Right lung (tissue), 5 donors: ENCODE measurements around the gene MAPK6. TPM values are rescaled to one million over a fixed set of nuclear protein-coding genes. Genes with fewer than 3 reads are reported as not detected.
"Not testable (repeated sequence)": the region's sequence is repeated elsewhere in the genome, so short reads cannot be mapped to it uniquely, and the experiment has no call there.

ENCODE experiments used
- DNase-seq, 2 donors: peaks; one replicate each; pipeline ENCODE4 v3.0.0-alpha.2; 2013
- polyA plus RNA-seq, 5 donors: library from polyadenylated mRNA; unstranded; fragments of 120-200 nt; gene quantifications; one replicate each; pipeline versions ENCODE4 v1.2.1 to v1.2.3, GENCODE V29; 2013; ENCODE audit warnings: inconsistent platforms in 1 of 5, low replicate concordance in 1 of 5; ENCODE audit not compliant: insufficient read length in 5 of 5, insufficient read depth in 1 of 5

The MAPK6 gene
- polyA plus RNA-seq, 5 donors: 20.1 to 37.0 (median 28.3) TPM

- DNase-seq: peak; percentile 21 to 57
These were observed 60.1 kb downstream of the MAPK6 start for GRCh38 chr15:52078876-52079700.

- DNase-seq: no peak
These were observed 61.0 kb downstream of the MAPK6 start for GRCh38 chr15:52080031-52080430.

- DNase-seq: no peak
These were observed 61.8 kb downstream of the MAPK6 start for GRCh38 chr15:52080706-52081392.

GRCh38 chr15:52082197-52083036 is 63.4 kb downstream of the MAPK6 start:
- DNase-seq: no peak

GRCh38 chr15:52083037-52083359 is 64.0 kb downstream of the MAPK6 start:
- not testable (repeated sequence) for DNase-seq

DNA sequence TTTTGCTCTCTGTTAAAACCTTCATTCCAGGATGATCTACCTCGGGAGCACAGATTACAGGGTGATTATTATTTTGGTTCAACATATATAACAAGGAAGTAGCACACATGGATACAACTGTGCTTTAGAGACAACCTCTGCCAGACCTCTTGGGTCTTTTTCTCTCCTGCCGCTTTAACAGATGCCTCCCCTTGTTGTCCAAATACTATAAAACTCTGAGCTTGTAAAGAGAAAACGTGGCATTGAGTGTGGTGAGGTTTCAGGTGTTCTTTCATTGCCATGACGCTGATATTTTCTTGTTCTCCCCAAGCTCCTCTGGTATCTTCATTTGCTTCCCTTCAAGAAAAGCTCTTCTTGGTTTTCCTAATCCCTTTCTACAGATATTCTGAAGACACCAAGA is 64.6 kb downstream of the MAPK6 start:
- no peak for DNase-seq

GRCh38 chr15:52085299-52085698 is 66.3 kb downstream of the MAPK6 start:
- DNase-seq: no peak

- DNase-seq: no peak
These were observed 67.2 kb downstream of the MAPK6 start for GRCh38 chr15:52086011-52086786.

DNA sequence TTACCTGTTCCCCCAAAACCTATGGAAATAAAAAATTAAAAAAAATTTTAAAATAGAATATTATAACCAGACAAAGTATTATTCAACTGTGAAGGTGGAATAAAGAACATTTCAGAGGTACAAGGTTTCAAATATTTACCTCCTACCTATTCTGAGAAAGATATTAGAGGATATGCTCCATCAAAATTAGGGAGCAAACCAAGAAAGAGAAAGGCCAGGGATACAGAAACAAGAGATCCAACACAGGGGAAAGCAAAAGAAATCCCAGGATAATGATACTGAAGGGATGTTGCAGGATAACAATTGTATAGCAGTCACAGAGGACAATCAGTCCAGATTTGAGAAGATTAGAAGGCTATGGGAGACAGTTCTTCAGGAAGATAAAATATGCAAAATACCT is 71.2 kb downstream of the MAPK6 start:
- no peak for DNase-seq

DNA sequence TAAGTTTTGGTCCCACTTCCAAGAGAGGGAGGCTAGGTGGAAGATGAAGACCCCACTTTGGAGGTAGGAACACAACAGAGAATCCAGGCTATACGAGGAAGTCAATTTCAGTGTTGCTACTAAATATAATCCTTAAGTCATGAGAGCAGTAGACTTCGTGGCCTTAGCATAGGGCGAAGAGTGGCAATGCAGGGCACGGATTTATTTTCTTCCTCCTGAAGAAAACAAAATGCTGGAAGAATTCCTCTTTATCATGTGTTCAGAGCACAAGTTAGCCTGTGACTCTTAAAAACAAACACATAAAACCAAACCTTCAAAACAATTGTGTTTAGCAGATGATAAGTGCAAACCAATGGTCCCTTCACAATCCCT is 74.1 kb downstream of the MAPK6 start:
- no peak for DNase-seq

- no peak for DNase-seq
These were observed 74.8 kb downstream of the MAPK6 start for GRCh38 chr15:52093539-52094510.

- DNase-seq: no peak
These were observed 76.0 kb downstream of the MAPK6 start for GRCh38 chr15:52094811-52095584.

GRCh38 chr15:52095597-52096262 is 76.7 kb downstream of the MAPK6 start:
- no peak for DNase-seq

- DNase-seq: not testable (repeated sequence)
These were observed 77.5 kb downstream of the MAPK6 start for GRCh38 chr15:52096536-52096935.

- no peak for DNase-seq
These were observed 78.2 kb downstream of the MAPK6 start for GRCh38 chr15:52097180-52097579.

GRCh38 chr15:52098323-52098722 is 79.3 kb downstream of the MAPK6 start:
- DNase-seq: no peak

DNA sequence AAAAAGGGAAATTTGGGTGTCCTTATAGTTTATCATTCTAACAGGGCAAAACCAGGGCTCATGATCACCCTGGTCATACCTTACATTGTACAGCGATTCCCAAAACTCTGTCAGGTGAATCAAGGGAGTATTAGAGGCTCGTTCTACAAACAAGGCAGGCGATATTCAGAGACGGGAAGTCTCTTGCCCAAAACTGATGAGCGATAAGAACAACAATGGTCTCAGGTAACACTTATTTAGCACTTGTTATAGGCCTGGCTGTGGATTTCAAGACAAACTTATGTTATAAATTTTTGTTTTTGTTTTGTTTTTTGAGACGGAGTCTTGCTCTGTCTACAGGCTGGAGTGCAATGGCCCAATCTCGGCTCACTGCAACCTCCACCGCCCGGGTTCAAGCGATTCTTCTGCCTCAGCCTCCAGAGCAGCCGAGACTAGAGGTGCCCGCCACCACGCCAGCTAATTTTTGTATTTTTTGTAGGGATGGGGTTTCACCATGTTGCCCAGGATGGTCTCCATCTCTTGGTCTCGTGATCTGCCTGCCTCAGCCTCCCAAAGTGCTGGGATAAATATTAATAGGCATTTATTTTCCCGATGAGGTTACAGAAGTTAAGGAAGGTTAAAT is 80.7 kb downstream of the MAPK6 start:
- DNase-seq: no peak

GRCh38 chr15:52100807-52101442 is 81.9 kb downstream of the MAPK6 start:
- DNase-seq: no peak
